GM12872 (cell line): ENCODE measurements around the gene PTPRA.

ENCODE experiments used
- TF ChIP-seq, protein P1 (sequence below): IDR thresholded peaks from 3 replicates; pipeline ENCODE4 v1.5.1; 2011; ENCODE audit warnings: low read depth, mild to moderate bottlenecking, low read length, moderate library complexity; ENCODE audit not compliant: insufficient read depth

The PTPRA gene

DNA sequence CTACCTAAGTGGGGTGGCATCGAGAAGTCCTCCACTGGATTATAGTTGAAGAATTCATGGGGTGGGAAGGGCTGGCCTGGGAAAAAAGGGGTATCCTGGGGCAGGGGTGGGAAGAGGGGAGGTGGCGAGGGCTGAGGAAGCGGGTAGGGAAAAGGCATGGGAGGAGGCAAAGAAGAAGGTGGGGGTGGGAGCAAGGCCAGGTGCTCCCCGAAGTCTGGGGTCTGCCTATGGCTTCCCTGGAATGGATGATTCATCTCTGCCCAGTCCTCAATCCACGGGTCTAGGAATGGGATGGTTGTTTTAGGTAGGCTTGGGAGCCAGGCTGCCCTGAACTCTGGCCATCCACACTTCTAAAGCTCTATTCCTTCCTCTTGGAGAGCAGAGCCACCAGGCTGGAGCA is 37.2 kb upstream of the PTPRA start:
- TF ChIP-seq, protein P1, sequence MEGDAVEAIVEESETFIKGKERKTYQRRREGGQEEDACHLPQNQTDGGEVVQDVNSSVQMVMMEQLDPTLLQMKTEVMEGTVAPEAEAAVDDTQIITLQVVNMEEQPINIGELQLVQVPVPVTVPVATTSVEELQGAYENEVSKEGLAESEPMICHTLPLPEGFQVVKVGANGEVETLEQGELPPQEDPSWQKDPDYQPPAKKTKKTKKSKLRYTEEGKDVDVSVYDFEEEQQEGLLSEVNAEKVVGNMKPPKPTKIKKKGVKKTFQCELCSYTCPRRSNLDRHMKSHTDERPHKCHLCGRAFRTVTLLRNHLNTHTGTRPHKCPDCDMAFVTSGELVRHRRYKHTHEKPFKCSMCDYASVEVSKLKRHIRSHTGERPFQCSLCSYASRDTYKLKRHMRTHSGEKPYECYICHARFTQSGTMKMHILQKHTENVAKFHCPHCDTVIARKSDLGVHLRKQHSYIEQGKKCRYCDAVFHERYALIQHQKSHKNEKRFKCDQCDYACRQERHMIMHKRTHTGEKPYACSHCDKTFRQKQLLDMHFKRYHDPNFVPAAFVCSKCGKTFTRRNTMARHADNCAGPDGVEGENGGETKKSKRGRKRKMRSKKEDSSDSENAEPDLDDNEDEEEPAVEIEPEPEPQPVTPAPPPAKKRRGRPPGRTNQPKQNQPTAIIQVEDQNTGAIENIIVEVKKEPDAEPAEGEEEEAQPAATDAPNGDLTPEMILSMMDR: no peak

DNA sequence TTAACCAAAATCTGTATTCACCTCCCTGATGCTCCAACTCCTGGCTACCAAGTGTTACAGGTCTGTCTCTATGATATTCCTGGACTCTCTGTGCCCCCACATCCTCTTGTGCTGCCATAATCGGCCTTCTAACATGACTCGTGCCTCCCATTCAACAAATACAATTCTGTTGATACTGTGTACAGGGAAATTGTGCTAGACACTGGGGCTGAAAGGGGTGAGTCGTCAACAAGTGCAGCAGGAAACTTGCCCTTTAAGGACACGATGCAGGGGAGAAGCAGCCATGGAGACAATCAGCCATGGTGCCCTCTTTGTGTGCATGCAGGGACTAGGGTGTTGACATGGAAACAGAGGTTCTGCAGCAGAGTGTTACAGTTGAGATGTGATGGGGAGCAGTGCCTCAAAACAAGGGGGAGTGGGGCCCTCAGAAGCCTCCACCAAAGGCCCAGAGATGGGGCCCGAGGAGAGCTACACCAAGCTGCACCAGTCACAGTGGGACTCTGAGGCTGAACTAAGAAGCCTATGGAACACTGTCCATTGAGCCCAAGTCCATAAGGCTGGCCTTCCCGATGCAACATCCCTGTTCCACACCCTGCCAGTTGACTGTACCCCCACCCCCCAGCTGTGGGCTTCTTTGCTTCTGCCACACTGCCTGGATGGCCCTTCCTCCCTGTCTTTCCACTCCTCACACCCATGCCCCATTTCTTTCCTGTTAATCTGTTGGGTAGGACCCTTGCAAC is 35.9 kb upstream of the PTPRA start:
- TF ChIP-seq, protein P1: no peak

DNA sequence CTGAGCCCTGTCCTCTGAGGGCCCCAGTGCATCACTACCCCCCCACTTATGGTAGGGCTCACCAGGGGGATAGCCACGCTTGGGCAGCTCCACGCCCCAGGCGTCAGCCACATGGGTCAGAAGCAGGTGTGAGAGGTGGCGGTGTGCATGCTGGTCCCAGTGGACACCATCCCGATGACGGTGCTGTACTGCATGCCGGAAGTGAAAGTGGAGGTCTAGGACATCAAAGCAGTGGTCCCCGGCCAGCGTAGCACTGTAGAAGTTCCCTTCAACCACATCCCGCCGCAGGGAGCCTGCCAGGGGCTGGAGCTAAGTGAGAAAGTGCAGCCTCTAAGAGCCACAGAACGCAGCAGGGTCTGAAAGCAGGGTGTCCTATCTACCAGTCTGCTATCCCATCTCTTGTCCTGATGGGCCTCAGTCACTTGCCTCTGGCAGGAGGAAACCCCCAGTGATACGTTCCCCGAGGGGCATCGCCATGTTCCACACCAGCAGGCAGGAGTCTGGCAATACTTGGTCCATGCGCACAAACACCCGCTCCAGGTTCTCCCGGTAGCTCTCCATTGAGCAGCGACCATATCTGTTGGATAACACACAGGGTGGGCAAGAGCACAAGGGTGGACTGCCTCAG is 35.0 kb upstream of the PTPRA start:
- TF ChIP-seq, protein P1: no peak

DNA sequence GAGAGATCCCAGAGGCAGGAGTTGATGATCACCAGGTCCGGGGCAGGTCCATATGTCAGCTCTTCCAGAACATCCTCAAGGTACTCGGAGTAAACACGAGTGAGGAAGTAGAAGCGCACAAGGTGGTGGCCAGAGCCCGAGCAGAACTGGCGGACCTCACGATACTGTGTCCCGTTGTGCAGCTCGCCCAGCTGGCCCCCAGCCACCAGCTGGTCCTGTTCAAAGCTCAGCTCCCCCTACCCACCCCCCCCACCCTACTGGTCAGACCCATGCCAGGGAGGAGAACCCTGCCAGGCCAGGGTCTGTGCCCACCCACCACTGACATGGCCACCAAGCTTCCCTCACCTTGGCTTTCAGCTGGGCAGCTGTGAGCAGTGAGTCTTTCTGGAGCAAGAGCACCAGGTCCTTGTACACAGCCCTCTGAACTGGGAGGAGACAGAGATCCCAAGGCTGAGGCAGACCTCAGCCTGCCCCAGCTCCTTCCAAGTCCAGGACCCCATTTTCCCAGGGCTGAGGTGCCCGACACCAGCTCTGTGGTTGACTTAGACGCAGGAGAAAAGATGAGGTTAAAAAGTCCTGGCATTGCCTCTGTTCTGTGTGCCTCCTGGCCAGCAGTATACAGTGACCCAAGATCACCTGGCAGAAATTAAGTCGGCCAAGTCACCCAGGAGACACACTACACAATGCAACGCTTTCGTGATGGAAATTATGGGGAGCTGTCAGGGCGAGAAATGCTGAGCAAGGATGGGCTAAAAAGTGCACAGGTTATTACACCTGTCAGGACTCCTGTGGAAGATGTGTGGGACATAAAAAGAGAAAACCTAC is 34.2 kb upstream of the PTPRA start:
- TF ChIP-seq, protein P1: no peak

DNA sequence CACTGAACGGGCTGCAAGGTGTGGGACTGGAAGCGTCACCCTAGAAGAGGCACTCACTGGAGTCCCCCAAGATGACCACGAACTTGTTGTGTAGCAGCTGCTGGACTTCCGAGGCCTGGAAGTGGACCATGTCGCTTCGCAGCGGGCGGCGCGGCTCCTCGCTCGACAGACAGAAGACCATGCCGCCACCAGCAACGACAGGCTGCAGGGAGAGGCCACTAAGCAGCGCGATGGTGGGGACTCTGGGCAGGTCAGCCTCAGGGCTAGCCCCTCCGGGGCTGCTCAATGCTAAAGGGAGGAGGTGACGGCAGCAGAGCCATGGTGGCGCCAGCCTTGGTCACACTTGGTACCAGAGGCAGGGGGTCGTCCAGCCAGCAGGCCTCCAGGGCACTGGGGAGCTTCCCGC is 33.5 kb upstream of the PTPRA start:
- TF ChIP-seq, protein P1: no peak

DNA sequence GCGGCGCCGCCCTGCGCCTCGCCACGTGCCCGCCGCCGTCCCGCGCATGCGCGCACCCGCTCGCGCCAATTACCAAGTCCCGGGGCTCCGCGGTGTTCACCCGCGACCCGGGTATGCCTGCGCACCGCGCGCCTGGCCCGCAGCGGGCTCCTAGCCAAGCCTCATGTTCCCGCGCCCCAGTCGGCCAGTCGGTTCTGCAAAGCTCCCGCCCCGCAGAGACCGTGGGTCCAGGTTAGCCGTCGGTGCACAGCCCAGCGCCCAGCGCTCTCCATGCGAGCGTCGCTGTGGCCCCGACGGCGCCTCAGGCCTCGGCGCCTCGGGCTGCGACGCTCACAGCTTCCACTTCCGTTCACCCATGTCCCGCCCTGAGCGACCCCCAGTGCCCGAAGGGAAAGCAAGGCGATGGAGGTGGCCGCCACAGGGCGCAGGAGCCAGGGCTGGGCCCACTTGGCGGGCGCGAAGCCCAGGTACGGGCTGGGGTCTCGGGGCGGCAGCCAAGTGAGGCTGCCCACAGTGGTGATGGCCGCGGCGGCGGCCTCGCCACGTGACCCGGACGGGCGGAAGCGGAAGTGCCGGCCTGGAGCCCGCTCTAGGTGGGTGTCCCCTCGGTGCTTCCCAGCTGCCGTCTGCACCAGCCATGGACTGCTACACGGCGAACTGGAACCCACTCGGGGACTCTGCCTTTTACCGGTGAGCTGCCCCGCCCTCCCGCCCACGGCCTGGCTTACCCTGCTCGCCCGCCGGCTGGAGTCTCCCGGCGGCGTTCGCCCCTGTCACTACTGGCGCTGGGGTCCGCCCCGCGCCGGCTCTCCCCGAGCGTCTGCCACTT is 32.9 kb upstream of the PTPRA start, which contains the start of the genes PCED1A and VPS16:
PCED1A (minus strand) TSS at position 518 of the 829 bp plus-strand sequence. CDS start 743 bp downstream, outside the sequence.
VPS16 (plus strand) TSS at position 608 of the 829 bp plus-strand sequence; CDS start at position 638, 30 bp downstream.
- TF ChIP-seq, protein P1: no peak
